Fibroblast of lung (primary cell): Measurements from ENCODE around the gene CCDC88C. TPM values are rescaled to one million over a fixed set of nuclear protein-coding genes. Genes with fewer than 3 reads are reported as not detected.

ENCODE experiments used
- DNase-seq, 2 donors: peaks; one replicate each; pipeline versions ENCODE4 v3.0.0 to v3.0.0-alpha.2; 2010; ENCODE audit warnings: low read depth in 2 of 2
- H2AFZ ChIP-seq: 2 replicates; pipeline ENCODE4 v1.5.1; 2012; ENCODE audit warnings: low read length, control low read depth, inconsistent platforms
- H3K27ac ChIP-seq: 2 replicates; pipeline ENCODE4 v1.5.1; 2011; ENCODE audit warnings: low read length, control low read depth; ENCODE audit not compliant: insufficient read depth
- H3K27me3 ChIP-seq: 2 replicates; pipeline ENCODE4 v1.5.1; 2011; ENCODE audit warnings: mild to moderate bottlenecking, low read length; ENCODE audit not compliant: control insufficient read depth, insufficient read depth
- H3K36me3 ChIP-seq: 2 replicates; pipeline ENCODE4 v1.5.1; 2011; ENCODE audit warnings: low read length; ENCODE audit not compliant: control insufficient read depth, insufficient read depth
- H3K4me1 ChIP-seq: 2 replicates; pipeline ENCODE4 v1.5.1; 2011; ENCODE audit warnings: low read length; ENCODE audit not compliant: control insufficient read depth, insufficient read depth; ENCODE audit errors: extremely low read depth
- H3K4me2 ChIP-seq: 2 replicates; pipeline ENCODE4 v1.5.1; 2011; ENCODE audit warnings: low read length, control low read depth; ENCODE audit not compliant: insufficient read depth; ENCODE audit errors: extremely low read depth
- H3K4me3 ChIP-seq, 4 experiments: fragments of 200-600 bp in 1 of 4; sonication (generic) in 1 of 4; replicated peaks in 1 of 4; 2 replicates each; pipeline ENCODE4 v1.5.1; 2011 to 2016; ENCODE audit warnings: low read length in 4 of 4, low read depth in 3 of 4, mild to moderate bottlenecking in 3 of 4, control low read depth in 2 of 4, inconsistent platforms in 1 of 4, mixed read lengths in 1 of 4; ENCODE audit not compliant: insufficient read depth in 1 of 4; ENCODE audit errors: control extremely low read depth in 1 of 4
- H3K79me2 ChIP-seq: 2 replicates; pipeline ENCODE4 v1.5.1; 2012; ENCODE audit warnings: mild to moderate bottlenecking, low read length, inconsistent platforms; ENCODE audit not compliant: control insufficient read depth, insufficient read depth
- H3K9ac ChIP-seq: 2 replicates; pipeline ENCODE4 v1.5.1; 2011; ENCODE audit warnings: mild to moderate bottlenecking, low read length, control low read depth; ENCODE audit not compliant: insufficient read depth
- H3K9me3 ChIP-seq: 2 replicates; pipeline ENCODE4 v1.5.1; 2012; ENCODE audit warnings: low read depth, low read length; ENCODE audit not compliant: control insufficient read depth, insufficient read depth
- H4K20me1 ChIP-seq: 2 replicates; pipeline ENCODE4 v1.5.1; 2011; ENCODE audit warnings: low read length; ENCODE audit not compliant: control insufficient read depth, insufficient read depth; ENCODE audit errors: extremely low read depth
- CTCF ChIP-seq, 2 donors: IDR thresholded peaks in 1 of 2; conservative IDR thresholded peaks in 1 of 2; 1 replicate in 1 of 2; 2 replicates in 1 of 2; pipeline ENCODE4 v1.5.1; 2011 to 2012; ENCODE audit warnings: low read length in 2 of 2, control low read depth in 1 of 2, inconsistent platforms in 1 of 2, low read depth in 1 of 2, mild to moderate bottlenecking in 1 of 2
- EZH2 ChIP-seq: IDR thresholded peaks from 2 replicates; pipeline ENCODE4 v1.5.1; 2012; ENCODE audit warnings: low read length, control low read depth, mild to moderate bottlenecking; ENCODE audit errors: missing control alignments
- polyA plus RNA-seq, 2 donors: library from polyadenylated mRNA; depleted of rRNA in 1 of 2; stranded (reverse) in 1 of 2; unstranded in 1 of 2; fragments of >200 nt; gene quantifications; 2 replicates each; pipeline ENCODE4 v1.2.1, GENCODE V29; 2011 to 2012; ENCODE audit warnings: missing spikeins in 1 of 2
- total RNA-seq: library from RNA; depleted of rRNA; stranded (reverse); fragments of >200 nt; gene quantifications from 2 replicates; pipeline ENCODE4 v1.2.1, GENCODE V29; 2014

The CCDC88C gene
- total and polyA plus RNA-seq, 2 donors (not counting 1 experiment from before 2014, with no cell fraction given): 0.02 to 0.17 TPM

- H3K4me2 ChIP-seq: no peak overlapping the region
- H3K9me3 ChIP-seq: no peaks in the 10 kb centered on the region
- H3K27ac ChIP-seq: no peak overlapping the region
- H3K4me1 ChIP-seq: no peaks in the 10 kb centered on the region
- H2AFZ ChIP-seq: no peak overlapping the region
- no peaks in the 10 kb centered on the region for H4K20me1 ChIP-seq
- no peak for TF ChIP-seq CTCF (conservative IDR thresholded peaks at IDR 0.05 in 1 of 2, IDR thresholded peaks at IDR 0.05 in 1 of 2; ENCODE audit: low read depth in 1 of 2, low read length in 2 of 2)
- no peak overlapping the region for H3K9ac ChIP-seq
- no peak overlapping the region for H3K4me3 ChIP-seq
- DNase-seq: no peak
- H3K79me2 ChIP-seq: no peaks in the 10 kb centered on the region
- H3K27me3 ChIP-seq: no peaks in the 10 kb centered on the region
- no peaks in the 10 kb centered on the region for H3K36me3 ChIP-seq
Observed at GRCh38 chr14:91290986-91291385, 126.6 kb downstream of the CCDC88C start.

- no peak overlapping the region for H3K4me3 ChIP-seq
- no peak overlapping the region for H2AFZ ChIP-seq
- no peak overlapping the region for H3K9ac ChIP-seq
- no peaks in the 10 kb centered on the region for H3K9me3 ChIP-seq
- H3K79me2 ChIP-seq: no peaks in the 10 kb centered on the region
- no peaks in the 10 kb centered on the region for H3K27me3 ChIP-seq
- H3K4me1 ChIP-seq: peaks cover under 1% of the 10 kb centered on the region
- TF ChIP-seq CTCF (conservative IDR thresholded peaks at IDR 0.05 in 1 of 2, IDR thresholded peaks at IDR 0.05 in 1 of 2; ENCODE audit: low read depth in 1 of 2, low read length in 2 of 2): no peak
- TF ChIP-seq EZH2: no peak
- H3K4me2 ChIP-seq: no peak overlapping the region
- no peak for DNase-seq
- no peaks in the 10 kb centered on the region for H4K20me1 ChIP-seq
- H3K36me3 ChIP-seq: no peaks in the 10 kb centered on the region
- H3K27ac ChIP-seq: no peak overlapping the region
Observed at GRCh38 chr14:91289464-91289863, 128.2 kb downstream of the CCDC88C start.

GRCh38 chr14:91288876-91289275, 128.7 kb downstream of the CCDC88C start:
- TF ChIP-seq EZH2 (no peak), CTCF (conservative IDR thresholded peaks at IDR 0.05 in 1 of 2, IDR thresholded peaks at IDR 0.05 in 1 of 2; ENCODE audit: low read depth in 1 of 2, low read length in 2 of 2) (no peak)
- no peak for DNase-seq
- Histone ChIP-seq H3K9ac (no peak overlapping the region), H3K9me3 (no peaks in the 10 kb centered on the region), H4K20me1 (no peaks in the 10 kb centered on the region), H3K27me3 (no peaks in the 10 kb centered on the region), H3K36me3 (no peaks in the 10 kb centered on the region), H3K4me1 (peaks cover 3% of the 10 kb centered on the region), H2AFZ (no peak overlapping the region), H3K79me2 (no peaks in the 10 kb centered on the region), H3K4me3 (no peak overlapping the region), H3K4me2 (no peak overlapping the region), H3K27ac (no peak overlapping the region)
